HG03097 (cell line): ENCODE data around the gene ACADVL.

Source experiments
- ATAC-seq: cut with Tn5 transposase; IDR thresholded peaks from one replicate; pipeline ENCODE4 v1.9.1; 2021; ENCODE audit not compliant: unreplicated experiment, low FRiP score

ACADVL gene

DNA sequence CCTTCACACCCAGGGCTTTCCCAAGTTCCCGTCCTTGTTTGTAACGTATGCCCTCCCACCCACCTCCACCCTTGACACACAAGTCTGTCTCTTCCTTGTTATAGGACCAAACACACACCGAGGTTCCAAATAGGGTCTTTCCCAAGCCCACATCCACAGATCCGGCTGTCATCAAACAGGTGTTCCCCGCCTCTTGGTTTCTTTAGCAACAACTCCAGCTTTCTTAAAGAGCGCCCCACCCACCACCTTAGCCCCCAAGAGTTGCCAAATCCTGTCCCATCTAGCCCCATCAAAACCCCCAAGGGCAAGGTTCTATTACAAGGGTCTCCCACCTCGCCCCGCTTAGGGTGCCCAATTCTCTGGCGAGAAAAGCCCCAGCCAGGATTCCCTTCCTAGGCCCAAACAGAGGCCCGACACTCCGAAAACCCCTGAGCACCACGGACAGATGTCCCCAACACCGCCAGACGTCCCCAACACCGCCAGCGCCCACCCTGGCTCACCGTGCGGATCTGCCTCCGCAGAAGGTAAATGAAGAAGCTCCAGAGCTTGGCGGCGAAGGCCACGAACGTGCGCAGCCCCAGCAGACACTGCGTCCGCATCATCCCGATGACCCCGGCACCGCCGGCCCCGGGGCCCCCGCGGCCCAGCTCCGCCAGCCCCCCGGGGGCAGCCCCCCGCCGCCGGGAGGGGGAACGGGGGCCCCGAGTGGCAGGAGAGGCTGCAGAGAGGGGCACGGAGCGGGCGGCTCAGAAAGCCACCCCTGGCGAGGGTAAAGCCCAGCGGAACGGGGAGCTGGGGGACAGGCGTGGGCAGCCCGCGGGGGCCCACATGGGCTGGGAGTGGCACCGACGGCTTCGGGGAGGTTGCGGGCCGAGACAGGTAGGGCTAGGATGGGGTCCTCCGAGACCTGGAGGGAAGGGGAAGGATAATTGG, 31.2 kb downstream of the ACADVL start:
- no peak for ATAC-seq

GRCh38 chr17:7251661-7252175, 32.0 kb downstream of the ACADVL start, which contains the start of gene CTDNEP1:
CTDNEP1 (minus strand) TSS chr17:7251734; CDS start chr17:7251296, 438 bp downstream.
- ATAC-seq, result peak; percentile 84

GRCh38 chr17:7252176-7253043, 32.7 kb downstream of the ACADVL start, which contains the start of gene ELP5:
ELP5 (plus strand) TSS chr17:7252215; CDS start chr17:7252551, 336 bp downstream.
- ATAC-seq, result peak; percentile 47

DNA sequence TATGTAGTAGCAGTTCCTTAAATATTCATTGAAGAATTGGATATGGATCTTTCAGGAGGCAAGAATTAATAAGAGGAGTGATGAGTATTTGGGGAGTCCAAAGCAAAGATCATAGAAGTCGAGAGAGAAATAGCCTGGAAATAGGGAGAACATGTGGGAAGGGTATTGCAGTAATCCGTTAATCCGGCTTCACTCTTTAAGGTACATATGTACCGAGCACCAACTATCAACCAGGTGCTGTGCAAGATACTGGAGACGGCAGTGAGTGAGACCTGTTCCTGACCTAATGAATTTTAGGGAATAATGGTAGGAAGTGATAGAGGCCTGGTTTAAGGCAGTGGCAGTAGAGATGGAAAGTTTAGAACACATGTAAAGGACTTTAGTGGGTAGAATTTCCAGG, 33.3 kb downstream of the ACADVL start:
- no peak for ATAC-seq

- ATAC-seq, result no peak
Measured at GRCh38 chr17:7254511-7254910, 34.8 kb downstream of the ACADVL start.

DNA sequence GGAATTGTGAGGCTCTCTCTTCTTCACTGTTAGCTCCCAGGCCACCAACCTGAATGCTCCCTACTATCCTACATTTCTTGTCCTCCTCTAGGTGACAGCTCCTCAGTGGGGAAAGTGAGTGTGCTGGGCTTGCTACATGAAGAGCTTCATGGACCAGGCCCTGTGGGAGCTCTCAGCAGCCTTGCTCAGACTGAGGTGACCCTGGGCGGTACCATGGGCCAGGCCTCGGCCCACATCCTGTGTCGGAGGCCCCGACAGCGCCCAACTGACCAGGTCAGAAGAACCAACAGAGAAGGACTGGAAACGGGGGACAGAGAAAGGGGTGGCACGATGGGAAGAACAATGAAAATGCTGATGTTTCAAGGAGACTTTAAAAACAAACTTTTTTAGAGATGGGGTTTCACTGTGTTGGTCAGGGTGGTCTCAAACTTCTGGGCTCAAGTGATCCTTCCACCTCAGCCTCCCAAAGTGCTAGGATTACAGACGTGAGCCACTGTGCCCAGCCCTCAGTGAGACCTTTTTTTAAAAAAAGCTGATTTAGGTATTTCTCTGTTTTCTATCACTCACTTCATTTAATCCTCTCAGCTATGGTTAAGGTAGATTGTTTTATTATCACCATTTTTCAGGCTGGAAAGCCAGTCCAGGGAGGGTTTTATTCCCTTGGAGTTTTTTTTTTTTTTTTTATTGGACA, 37.2 kb downstream of the ACADVL start:
- no peak for ATAC-seq

DNA sequence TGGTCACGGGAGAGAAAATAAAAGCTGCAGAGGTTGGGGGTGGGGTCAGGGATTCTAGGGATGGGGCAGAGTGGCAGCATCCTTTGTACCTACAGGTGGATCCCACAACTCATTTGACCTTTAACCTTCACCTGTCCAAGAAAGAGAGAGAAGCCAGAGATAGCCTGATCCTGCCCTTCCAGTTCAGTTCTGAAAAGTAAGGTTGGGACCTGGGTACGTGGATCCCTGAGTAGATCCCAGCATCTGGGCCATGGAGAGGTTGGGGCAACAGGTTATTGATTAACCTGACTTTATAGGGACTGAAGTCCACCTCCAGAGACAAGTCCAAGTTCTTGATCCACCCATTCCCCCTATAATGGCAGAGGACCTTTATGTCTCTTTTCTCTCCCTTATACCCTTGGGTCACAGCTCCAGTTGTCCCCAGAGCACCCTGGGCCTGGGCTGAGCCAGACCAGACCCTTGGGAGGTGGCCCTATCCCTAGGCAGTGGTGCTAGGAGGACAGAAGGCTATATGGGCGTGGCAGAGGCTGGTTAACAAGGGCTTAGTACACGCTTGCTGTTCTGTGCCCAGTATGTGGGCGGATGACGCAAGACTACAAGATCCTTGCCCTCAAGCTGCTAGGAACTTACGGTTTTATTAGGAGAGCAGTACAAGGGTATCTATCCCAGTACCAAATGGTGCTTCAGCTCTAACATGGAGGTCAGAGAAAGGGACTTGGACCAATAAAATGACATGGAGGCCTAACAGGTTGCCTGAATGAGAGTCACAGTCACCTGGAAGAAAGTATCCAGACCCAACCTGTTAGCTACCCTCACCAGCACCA, 39.2 kb downstream of the ACADVL start:
- ATAC-seq, result no peak

DNA sequence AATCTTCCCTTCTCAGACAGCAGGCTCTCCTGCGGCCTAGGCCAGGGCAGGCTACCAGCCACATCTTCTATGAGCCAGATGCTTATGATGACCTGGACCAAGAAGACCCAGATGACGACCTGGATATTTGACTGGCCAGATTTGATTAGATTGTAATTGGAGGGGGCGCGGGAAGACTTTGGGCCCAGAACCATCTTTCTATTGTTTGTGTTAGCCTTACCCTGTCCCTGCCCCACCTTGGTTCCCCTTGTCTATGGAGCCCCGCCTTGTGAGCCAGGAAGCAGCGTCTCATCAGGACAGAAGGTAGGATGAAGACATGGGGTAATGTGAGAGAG, 39.8 kb downstream of the ACADVL start:
- no peak for ATAC-seq

- no peak for ATAC-seq
Measured at GRCh38 chr17:7260151-7260550, 40.4 kb downstream of the ACADVL start.

GRCh38 chr17:7260651-7261378, 41.1 kb downstream of the ACADVL start:
- ATAC-seq, result no peak

DNA sequence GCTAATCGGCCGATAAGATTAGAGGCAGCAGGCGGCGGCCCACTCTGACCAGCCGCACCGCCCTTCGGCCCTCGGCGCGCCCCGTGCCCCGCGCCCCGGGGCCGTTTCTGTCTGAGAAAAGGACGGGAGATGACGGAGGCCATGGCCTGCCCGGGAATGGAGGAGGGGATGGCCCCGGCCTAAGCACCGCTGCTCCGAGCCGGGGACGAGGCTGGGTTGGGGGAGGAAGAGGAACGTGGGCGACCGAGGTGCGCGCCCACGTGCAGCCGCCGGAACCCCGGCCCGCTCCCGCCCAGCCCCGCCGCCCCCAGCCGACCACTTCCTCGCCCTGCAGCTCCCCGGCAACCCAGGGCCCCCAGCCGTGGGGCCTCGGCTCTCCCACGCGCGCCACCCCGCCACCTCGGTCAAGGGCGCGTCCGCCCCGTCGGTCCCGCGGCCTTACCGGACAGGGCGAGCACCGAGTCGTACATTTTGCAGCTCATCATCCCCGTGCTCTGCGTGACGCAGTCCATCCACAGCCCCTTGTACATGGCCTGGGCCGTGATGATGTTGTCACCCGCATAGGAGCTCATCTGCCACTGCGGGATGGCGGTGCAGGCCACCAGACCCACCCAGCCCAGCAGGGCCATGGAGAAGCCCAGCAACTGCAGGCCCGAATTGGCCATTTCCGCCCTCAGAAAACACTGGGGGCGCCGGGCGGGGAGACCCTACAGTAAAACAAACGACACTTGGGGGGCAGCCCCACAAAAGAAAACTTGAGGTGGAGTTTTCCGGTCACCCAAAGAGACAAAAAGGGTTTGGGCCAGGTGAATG, 41.8 kb downstream of the ACADVL start:
- no peak for ATAC-seq

DNA sequence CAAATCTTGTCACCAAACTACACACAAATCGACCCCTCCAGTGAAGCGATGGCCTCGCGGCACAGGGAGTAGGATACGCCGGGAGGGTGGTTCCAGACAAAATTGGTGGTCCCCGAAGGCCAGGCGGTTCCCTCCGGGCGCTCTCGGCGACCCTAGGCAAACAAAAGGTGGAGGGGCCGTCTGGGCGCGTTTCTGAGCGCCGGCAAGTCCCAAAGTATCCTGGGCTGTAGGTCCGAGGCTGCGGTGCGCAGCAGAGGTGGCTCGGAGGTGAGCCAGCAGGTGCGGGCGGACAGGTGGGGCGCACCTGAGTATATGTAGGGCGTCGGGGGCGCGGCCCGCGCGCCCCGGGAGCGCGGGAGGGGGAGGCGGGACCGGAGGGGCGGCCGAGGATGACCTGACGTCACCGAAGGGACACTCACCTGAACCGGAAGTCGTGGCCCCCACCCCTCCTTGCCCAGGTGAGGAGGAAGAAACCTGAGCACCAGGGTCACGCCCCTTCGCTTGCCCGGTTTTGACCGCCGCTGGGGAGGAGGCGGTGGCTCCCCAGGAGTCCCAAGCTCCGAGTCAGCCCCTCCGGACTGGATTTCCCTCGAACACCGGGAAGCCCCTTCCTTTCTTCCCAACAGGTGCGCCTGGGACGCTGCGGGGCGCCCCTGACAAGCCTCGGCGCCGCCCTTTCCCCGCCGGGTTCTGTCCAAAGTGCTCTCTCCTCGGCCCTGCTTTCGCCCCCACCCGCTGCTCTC, 42.6 kb downstream of the ACADVL start, which contains the start of gene CLDN7:
Gene CLDN7 (minus strand): TSS at position 287 of the 743 bp plus-strand sequence. CDS start 435 bp downstream, outside the sequence.
- ATAC-seq, result no peak

DNA sequence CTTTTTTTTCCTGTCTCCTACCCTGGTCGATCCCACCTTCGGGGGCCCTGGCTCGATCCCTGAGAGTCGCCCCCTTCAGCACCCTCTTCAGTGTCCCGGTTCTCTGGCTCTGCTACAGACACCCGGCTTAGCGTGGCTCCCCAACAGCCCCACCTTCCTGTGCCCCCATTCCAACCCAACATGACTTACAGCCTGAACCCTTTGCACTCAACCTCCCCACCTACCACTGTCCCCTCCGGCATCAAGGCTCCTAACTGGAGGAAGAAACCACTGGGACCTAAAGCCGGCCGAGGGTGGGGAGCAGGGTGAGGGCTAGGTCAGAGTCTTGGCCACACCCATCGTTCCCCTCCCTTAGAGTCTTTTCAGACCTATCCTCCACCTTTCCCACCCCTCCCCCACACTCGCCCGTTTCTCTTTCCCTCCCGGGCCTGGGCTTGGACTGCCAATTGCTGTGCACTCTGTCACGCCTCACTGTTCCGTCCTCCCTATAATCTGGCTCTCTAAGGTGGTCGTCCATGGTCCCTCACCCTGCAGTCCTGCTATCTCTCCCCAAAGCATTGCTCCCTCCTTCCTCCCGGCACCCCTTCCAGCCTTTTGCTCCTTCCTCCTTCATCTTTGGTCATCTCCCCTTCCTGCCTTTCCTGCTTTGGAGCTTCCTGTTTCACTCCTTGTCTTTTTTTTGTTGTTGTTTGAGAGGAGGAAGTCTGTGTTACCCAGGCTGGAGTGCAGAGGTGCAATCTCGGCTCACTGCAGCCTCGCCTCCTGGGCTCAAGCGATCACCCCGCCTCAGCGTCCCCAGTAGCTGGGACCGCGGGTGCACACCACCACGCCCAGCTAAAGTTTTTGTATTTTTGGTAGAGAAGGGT, 43.4 kb downstream of the ACADVL start:
- ATAC-seq, result no peak

DNA sequence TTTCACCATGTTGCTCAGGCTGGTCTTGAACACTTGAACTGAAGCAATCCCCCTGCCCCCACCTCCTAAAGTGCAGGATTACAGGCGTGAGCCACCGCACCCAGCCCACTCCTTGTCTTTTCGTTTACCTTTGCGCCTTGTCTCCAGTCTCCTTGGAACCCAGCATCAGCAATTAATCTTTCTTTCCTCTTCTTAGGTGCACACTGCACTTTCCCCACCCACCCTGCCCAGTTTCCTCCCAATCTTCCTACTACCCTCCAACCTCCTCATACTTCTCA, 44.0 kb downstream of the ACADVL start:
- ATAC-seq, result no peak

GRCh38 chr17:7266784-7267183, 47.0 kb downstream of the ACADVL start:
- ATAC-seq, result no peak
